ENCODE measurements around the gene SNRPA. TPM values are rescaled to one million over a fixed set of nuclear protein-coding genes. Genes with fewer than 3 reads are reported as not detected.

SNRPA gene
- total and polyA plus RNA-seq, 2 of the 13 experiments (the other 11 are each of a cell fraction or from before 2014, with no cell fraction given), result 59.6 to 162 TPM

GRCh38 chr19:40797963-40798682 is 47.1 kb downstream of the SNRPA start (continued):
- TF ChIP-seq BORCS8-MEF2B (CRISPR knock-in tag; IDR thresholded peaks at IDR 0.05) (no peak), TARDBP (CRISPR knock-in tag; IDR thresholded peaks at IDR 0.05) (no peak; the same call in 1 of the 2 replicates), NR2F6 (IDR thresholded peaks at IDR 0.05) (no peak), NR2F6 (CRISPR knock-in tag; IDR thresholded peaks at IDR 0.05) (peak; percentile 75), FOXA1 (IDR thresholded peaks at IDR 0.05) (no peak), FOXA1 (CRISPR knock-in tag; IDR thresholded peaks at IDR 0.05) (peak; percentile 66), ZNF639 (CRISPR knock-in tag; conservative IDR thresholded peaks at IDR 0.05) (no peak), ADNP (CRISPR knock-in tag; IDR thresholded peaks at IDR 0.05) (peak; percentile 42; the same call in 1 of the 2 replicates), MIXL1 (CRISPR knock-in tag; IDR thresholded peaks at IDR 0.05) (no peak; the same call in 1 of the 2 replicates), RXRA (CRISPR knock-in tag; IDR thresholded peaks at IDR 0.05) (peak; percentile 96), IRX3 (CRISPR knock-in tag; IDR thresholded peaks at IDR 0.05; ENCODE audit: borderline replicate concordance, low read depth) (no peak; the same call in 1 of the 2 replicates), NFAT5 (CRISPR knock-in tag; IDR thresholded peaks at IDR 0.05) (0 out of 2 replicates have a peak, but pooled peaks have one; percentile 19), PAWR (CRISPR knock-in tag; IDR thresholded peaks at IDR 0.05; ENCODE audit: borderline replicate concordance) (no peak), ZNF317 (CRISPR knock-in tag; IDR thresholded peaks at IDR 0.05) (peak; percentile 80), NRL (CRISPR knock-in tag; IDR thresholded peaks at IDR 0.05; ENCODE audit: borderline replicate concordance) (no peak), SNRNP70 (IDR thresholded peaks at IDR 0.05; ENCODE audit: low read depth, low read length) (no peak), ZNF839 (CRISPR knock-in tag; IDR thresholded peaks at IDR 0.05; ENCODE audit: borderline replicate concordance) (0 out of 2 replicates have a peak, but pooled peaks have one; percentile 25), MXD4 (CRISPR knock-in tag; IDR thresholded peaks at IDR 0.05) (no peak), ZNF362 (CRISPR knock-in tag; IDR thresholded peaks at IDR 0.05; ENCODE audit: borderline replicate concordance) (peak; percentile 36; the same call in 1 of the 2 replicates), HMGA1 (CRISPR knock-in tag; conservative IDR thresholded peaks at IDR 0.05) (no peak), WIZ (CRISPR knock-in tag; IDR thresholded peaks at IDR 0.05) (0 out of 2 replicates have a peak, but pooled peaks have one; percentile 42), ZGPAT (CRISPR knock-in tag; IDR thresholded peaks at IDR 0.05) (peak; percentile 55), ZNF510 (CRISPR knock-in tag; IDR thresholded peaks at IDR 0.05; ENCODE audit: low read depth) (peak; percentile 44)

Measured in HepG2 (cell line).